IMR-90 (cell line): ENCODE data around the gene ADGRV1. TPM values are rescaled to one million over a fixed set of nuclear protein-coding genes. Genes with fewer than 3 reads are reported as not detected.

Source experiments
- ATAC-seq: fragments of 200-7000 bp; cut with Tn5 transposase; 2 replicates; pipeline ENCODE4 v1.9.1; 2020; ENCODE audit warnings: low read depth, mild to moderate bottlenecking, moderate library complexity
- BruUV-seq: library from RNA; stranded (reverse); fragments of 400-500 nt; replicated peaks from 2 replicates; lab custom pipeline; 2021; lab: Mats Ljungman, UMichigan
- CTCF ChIA-PET: fragments of 300-600 bp; formaldehyde crosslinking; extraction: SDS; loops from one replicate; lab custom pipeline; 2021; ENCODE audit warnings: antibody characterized with exemption; lab: Yijun Ruan, JAX
- POLR2A ChIA-PET: fragments of 300-600 bp; sonication (Branson Sonifier 250); formaldehyde crosslinking; loops from one replicate; lab custom pipeline; 2022; ENCODE audit warnings: antibody characterized with exemption; ENCODE audit not compliant: unreplicated experiment; lab: Charles Lee
- DNase-seq: peaks from one replicate; pipeline ENCODE4 v3.0.0; 2013
- H2AFZ ChIP-seq: replicated peaks from 2 replicates; pipeline ENCODE3; 2013; ENCODE audit warnings: low read length, mild to moderate bottlenecking; ENCODE audit not compliant: poor library complexity
- H2AK5ac ChIP-seq: 2 replicates; pipeline ENCODE4 v1.6.1; 2013; ENCODE audit warnings: low read depth, low read length, inconsistent platforms
- H2AK9ac ChIP-seq: replicated peaks from 2 replicates; pipeline ENCODE3; 2013; ENCODE audit warnings: mild to moderate bottlenecking, low read depth, low read length, moderate library complexity; ENCODE audit not compliant: poor library complexity
- H2BK120ac ChIP-seq: 2 replicates; pipeline ENCODE4 v1.6.1; 2013; ENCODE audit warnings: low read depth, low read length, inconsistent platforms
- H2BK15ac ChIP-seq: 3 replicates; pipeline ENCODE4 v1.6.1; 2013; ENCODE audit warnings: low read depth, low read length, inconsistent platforms
- H2BK20ac ChIP-seq: 2 replicates; pipeline ENCODE4 v1.6.1; 2013; ENCODE audit warnings: low read depth, mild to moderate bottlenecking, inconsistent platforms, low read length, moderate library complexity
- H2BK5ac ChIP-seq: 2 replicates; pipeline ENCODE4 v1.6.1; 2013; ENCODE audit warnings: mild to moderate bottlenecking, low read depth, low read length, inconsistent platforms; ENCODE audit not compliant: poor library complexity, severe bottlenecking
- H3K14ac ChIP-seq: replicated peaks from 2 replicates; pipeline ENCODE4 v1.6.1; 2013; ENCODE audit warnings: low read depth, low read length, inconsistent platforms
- H3K18ac ChIP-seq: 2 replicates; pipeline ENCODE4 v1.6.1; 2013; ENCODE audit warnings: low read depth, low read length, control low read depth
- H3K23ac ChIP-seq: 2 replicates; pipeline ENCODE4 v1.6.1; 2013; ENCODE audit warnings: low read depth, low read length, inconsistent platforms
- H3K27ac ChIP-seq: 2 replicates; pipeline ENCODE4 v1.5.1; 2013; ENCODE audit warnings: mild to moderate bottlenecking, control low read depth, low read length; ENCODE audit not compliant: insufficient read depth
- H3K27me3 ChIP-seq: 2 replicates; pipeline ENCODE4 v1.6.1; 2013; ENCODE audit warnings: low read length; ENCODE audit not compliant: control insufficient read depth, insufficient read depth
- H3K36me3 ChIP-seq: 2 replicates; pipeline ENCODE4 v1.6.1; 2013; ENCODE audit warnings: low read length, mixed read lengths; ENCODE audit not compliant: control insufficient read depth, insufficient read depth
- H3K4ac ChIP-seq: 2 replicates; pipeline ENCODE4 v1.6.1; 2013; ENCODE audit warnings: low read depth, low read length, inconsistent platforms
- H3K4me1 ChIP-seq: 2 replicates; pipeline ENCODE4 v1.6.1; 2013; ENCODE audit warnings: low read length, mixed read lengths; ENCODE audit not compliant: control insufficient read depth, insufficient read depth
- H3K4me2 ChIP-seq: 2 replicates; pipeline ENCODE4 v1.6.1; 2013; ENCODE audit warnings: low read depth, mild to moderate bottlenecking, control low read depth, low read length, moderate library complexity
- H3K4me3 ChIP-seq: 2 replicates; pipeline ENCODE4 v1.5.1; 2013; ENCODE audit warnings: low read depth, mild to moderate bottlenecking, control low read depth, low read length, moderate library complexity; ENCODE audit not compliant: insufficient read depth
- H3K56ac ChIP-seq: 2 replicates; pipeline ENCODE4 v1.6.1; 2013; ENCODE audit warnings: low read length, inconsistent platforms; ENCODE audit not compliant: insufficient read depth; ENCODE audit errors: extremely low read depth
- H3K79me1 ChIP-seq, 2 experiments: 2 replicates each; pipeline ENCODE4 v1.6.1; 2013; ENCODE audit warnings: low read length in 2 of 2, inconsistent platforms in 1 of 2, low read depth in 1 of 2
- H3K9ac ChIP-seq: 2 replicates; pipeline ENCODE4 v1.6.1; 2013; ENCODE audit warnings: low read depth, low read length, control low read depth
- H3K9me1 ChIP-seq: 2 replicates; pipeline ENCODE4 v1.6.1; 2013; ENCODE audit warnings: low read length, inconsistent platforms; ENCODE audit not compliant: insufficient read depth
- H3K9me3 ChIP-seq: 2 replicates; pipeline ENCODE4 v1.6.1; 2013; ENCODE audit warnings: low read length; ENCODE audit not compliant: control insufficient read depth, insufficient read depth
- H4K20me1 ChIP-seq: 2 replicates; pipeline ENCODE4 v1.6.1; 2013; ENCODE audit warnings: low read length, inconsistent platforms; ENCODE audit not compliant: insufficient read depth
- H4K5ac ChIP-seq: 2 replicates; pipeline ENCODE4 v1.6.1; 2013; ENCODE audit warnings: mild to moderate bottlenecking, low read depth, low read length, control low read depth
- H4K8ac ChIP-seq, 2 experiments: 2 replicates each; pipeline ENCODE4 v1.6.1; 2013; ENCODE audit warnings: low read depth in 2 of 2, low read length in 2 of 2, control low read depth in 1 of 2, inconsistent platforms in 1 of 2
- H4K91ac ChIP-seq: 2 replicates; pipeline ENCODE4 v1.6.1; 2013; ENCODE audit warnings: low read depth, low read length, inconsistent platforms; ENCODE audit not compliant: insufficient read depth
- BHLHE40 ChIP-seq: fragments of 150-350 bp; IDR thresholded peaks from 2 replicates; pipeline ENCODE4 v1.6.1; 2016; ENCODE audit warnings: mild to moderate bottlenecking, low read depth, low read length
- CEBPB ChIP-seq: IDR thresholded peaks from 2 replicates; pipeline ENCODE4 v1.6.1; 2012; ENCODE audit warnings: low read depth, low read length, improper control_type of control experiment
- CHD1 ChIP-seq: IDR thresholded peaks from 2 replicates; pipeline ENCODE4 v1.6.1; 2012; ENCODE audit warnings: low read depth, low read length, improper control_type of control experiment
- FOS ChIP-seq: fragments of 150-350 bp; IDR thresholded peaks from 2 replicates; pipeline ENCODE4 v1.6.1; 2016; ENCODE audit warnings: low read depth, low read length
- MAFK ChIP-seq: IDR thresholded peaks from 2 replicates; pipeline ENCODE4 v1.6.1; 2012; ENCODE audit warnings: low read depth, low read length, improper control_type of control experiment
- MAZ ChIP-seq: IDR thresholded peaks from 2 replicates; pipeline ENCODE4 v1.6.1; 2012; ENCODE audit warnings: low read depth, mild to moderate bottlenecking, low read length, improper control_type of control experiment, moderate library complexity, borderline replicate concordance
- MXI1 ChIP-seq: IDR thresholded peaks from 2 replicates; pipeline ENCODE4 v1.6.1; 2012; ENCODE audit warnings: low read depth, mild to moderate bottlenecking, low read length, moderate library complexity, borderline replicate concordance
- NFE2L2 ChIP-seq: fragments of 150-350 bp; IDR thresholded peaks from 2 replicates; pipeline ENCODE4 v1.6.1; 2016; ENCODE audit warnings: low read depth, mild to moderate bottlenecking, low read length
- RAD21 ChIP-seq: IDR thresholded peaks from 2 replicates; pipeline ENCODE4 v1.6.1; 2012; ENCODE audit warnings: low read length, improper control_type of control experiment
- RCOR1 ChIP-seq: IDR thresholded peaks from 2 replicates; pipeline ENCODE4 v1.6.1; 2012; ENCODE audit warnings: mild to moderate bottlenecking, low read length, improper control_type of control experiment; ENCODE audit not compliant: insufficient replicate concordance
- RFX5 ChIP-seq: IDR thresholded peaks from 2 replicates; pipeline ENCODE4 v1.8.0; 2012; ENCODE audit warnings: low read depth, mild to moderate bottlenecking, low read length, moderate library complexity
- SMC3 ChIP-seq: fragments of 150-350 bp; IDR thresholded peaks from 2 replicates; pipeline ENCODE4 v1.6.1; 2016; ENCODE audit warnings: low read depth, mild to moderate bottlenecking, antibody characterized with exemption, low read length, moderate library complexity
- WGBS, 2 experiments: methylation state at CpG; one replicate each; pipeline versions ENCODE4 v1.1.5 to v1.1.7; 2013; ENCODE audit warnings: missing lambda C conversion rate in 2 of 2; ENCODE audit not compliant: insufficient read length in 1 of 2; ENCODE audit errors: extremely low coverage in 2 of 2; 5-methylcytosine and 5-hydroxymethylcytosine counted together
- dilution Hi-C: fragments of 300-500 bp; cut with HindIII; formaldehyde crosslinking; loops from one replicate; pipeline ENCODE4 v1.14.3; 2018; ENCODE audit warnings: low sequenced_read_pairs; ENCODE audit not compliant: unreplicated experiment
- in situ Hi-C: fragments of 300-500 bp; cut with MboI; formaldehyde crosslinking; loops from 3 replicates; pipeline ENCODE4 v1.14.3; 2019; ENCODE audit warnings: low sequenced_read_pairs, inconsistent platforms, mixed read lengths
- intact Hi-C: fragments of 100-400 bp; cut with micrococcal nuclease; formaldehyde crosslinking; loops from 2 replicates; pipeline ENCODE4 v1.10.0; 2022
- polyA plus RNA-seq, 3 experiments: library from polyadenylated mRNA; depleted of rRNA; stranded (reverse); fragments of >200 nt; gene quantifications; 2 replicates each; pipeline ENCODE4 v1.2.3, GENCODE V29; 2012; ENCODE audit warnings: low replicate concordance in 1 of 3
- total RNA-seq: library from RNA; depleted of rRNA; stranded (reverse); fragments of >200 nt; gene quantifications from 2 replicates; pipeline ENCODE4 v1.2.3, GENCODE V29; 2012
- TF ChIP-seq, protein P1 (sequence below): fragments of 150-350 bp; IDR thresholded peaks from 2 replicates; pipeline ENCODE4 v1.6.1; 2016; ENCODE audit warnings: low read depth, mild to moderate bottlenecking, low read length, moderate library complexity, borderline replicate concordance
- TF ChIP-seq, protein P2 (sequence below): conservative IDR thresholded peaks from 2 replicates; pipeline ENCODE4 v1.5.1; 2012; ENCODE audit warnings: mild to moderate bottlenecking, low read depth, low read length, improper control_type of control experiment
- TF ChIP-seq, protein P3 (sequence below): fragments of 150-350 bp; IDR thresholded peaks from 2 replicates; pipeline ENCODE4 v1.6.1; 2017; ENCODE audit warnings: mild to moderate bottlenecking, antibody characterized with exemption, low read length, low read depth

Gene ADGRV1
- total and polyA plus RNA-seq, 2 of the 4 experiments (the other 2 are of a cell fraction): under 0.01 TPM; not detected in 1

DNA sequence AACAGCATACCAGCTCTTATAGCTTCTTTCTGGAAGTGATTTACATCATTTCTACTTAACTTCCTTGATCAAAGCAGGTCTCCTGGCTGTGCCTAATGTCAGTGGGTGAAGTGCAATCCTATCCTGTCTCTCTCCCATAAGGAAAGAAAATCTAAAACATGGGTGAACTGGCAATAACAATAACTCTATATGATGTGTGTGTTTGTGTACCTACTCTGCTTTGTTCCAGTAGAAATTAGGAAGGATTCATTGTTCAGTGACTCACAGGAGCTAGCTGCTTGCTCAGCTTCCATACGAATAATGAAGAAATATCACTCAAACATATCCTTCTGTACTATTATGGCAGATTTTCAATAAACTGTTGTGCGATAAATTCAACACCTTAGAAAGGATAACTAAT is 123.7 kb downstream of the ADGRV1 start:
- TF ChIP-seq FOS (no peak), BHLHE40 (no peak), RCOR1 (no peak), RFX5 (no peak), CEBPB (no peak), MXI1 (no peak), MAFK (no peak), CHD1 (no peak), MAZ (no peak), RAD21 (no peak), SMC3 (no peak), NFE2L2 (no peak)
- TF ChIP-seq, protein P1, sequence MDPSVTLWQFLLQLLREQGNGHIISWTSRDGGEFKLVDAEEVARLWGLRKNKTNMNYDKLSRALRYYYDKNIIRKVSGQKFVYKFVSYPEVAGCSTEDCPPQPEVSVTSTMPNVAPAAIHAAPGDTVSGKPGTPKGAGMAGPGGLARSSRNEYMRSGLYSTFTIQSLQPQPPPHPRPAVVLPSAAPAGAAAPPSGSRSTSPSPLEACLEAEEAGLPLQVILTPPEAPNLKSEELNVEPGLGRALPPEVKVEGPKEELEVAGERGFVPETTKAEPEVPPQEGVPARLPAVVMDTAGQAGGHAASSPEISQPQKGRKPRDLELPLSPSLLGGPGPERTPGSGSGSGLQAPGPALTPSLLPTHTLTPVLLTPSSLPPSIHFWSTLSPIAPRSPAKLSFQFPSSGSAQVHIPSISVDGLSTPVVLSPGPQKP: no peak
- TF ChIP-seq, protein P2, sequence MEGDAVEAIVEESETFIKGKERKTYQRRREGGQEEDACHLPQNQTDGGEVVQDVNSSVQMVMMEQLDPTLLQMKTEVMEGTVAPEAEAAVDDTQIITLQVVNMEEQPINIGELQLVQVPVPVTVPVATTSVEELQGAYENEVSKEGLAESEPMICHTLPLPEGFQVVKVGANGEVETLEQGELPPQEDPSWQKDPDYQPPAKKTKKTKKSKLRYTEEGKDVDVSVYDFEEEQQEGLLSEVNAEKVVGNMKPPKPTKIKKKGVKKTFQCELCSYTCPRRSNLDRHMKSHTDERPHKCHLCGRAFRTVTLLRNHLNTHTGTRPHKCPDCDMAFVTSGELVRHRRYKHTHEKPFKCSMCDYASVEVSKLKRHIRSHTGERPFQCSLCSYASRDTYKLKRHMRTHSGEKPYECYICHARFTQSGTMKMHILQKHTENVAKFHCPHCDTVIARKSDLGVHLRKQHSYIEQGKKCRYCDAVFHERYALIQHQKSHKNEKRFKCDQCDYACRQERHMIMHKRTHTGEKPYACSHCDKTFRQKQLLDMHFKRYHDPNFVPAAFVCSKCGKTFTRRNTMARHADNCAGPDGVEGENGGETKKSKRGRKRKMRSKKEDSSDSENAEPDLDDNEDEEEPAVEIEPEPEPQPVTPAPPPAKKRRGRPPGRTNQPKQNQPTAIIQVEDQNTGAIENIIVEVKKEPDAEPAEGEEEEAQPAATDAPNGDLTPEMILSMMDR: no peak
- TF ChIP-seq, protein P3, sequence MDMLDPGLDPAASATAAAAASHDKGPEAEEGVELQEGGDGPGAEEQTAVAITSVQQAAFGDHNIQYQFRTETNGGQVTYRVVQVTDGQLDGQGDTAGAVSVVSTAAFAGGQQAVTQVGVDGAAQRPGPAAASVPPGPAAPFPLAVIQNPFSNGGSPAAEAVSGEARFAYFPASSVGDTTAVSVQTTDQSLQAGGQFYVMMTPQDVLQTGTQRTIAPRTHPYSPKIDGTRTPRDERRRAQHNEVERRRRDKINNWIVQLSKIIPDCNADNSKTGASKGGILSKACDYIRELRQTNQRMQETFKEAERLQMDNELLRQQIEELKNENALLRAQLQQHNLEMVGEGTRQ: no peak
- no peak overlapping the region for H3K4me3 ChIP-seq
- H4K20me1 ChIP-seq: no peaks in the 10 kb centered on the region
- H3K56ac ChIP-seq: no peak overlapping the region
- H2BK15ac ChIP-seq: no peak overlapping the region
- H3K9me3 ChIP-seq: no peaks in the 10 kb centered on the region
- H2AK9ac ChIP-seq: no peak overlapping the region
- ATAC-seq (no peak), DNase-seq (no peak)
- no peaks in the 10 kb centered on the region for H3K27me3 ChIP-seq
- H4K5ac ChIP-seq: no peak overlapping the region
- no peak overlapping the region for H4K8ac ChIP-seq
- dilution Hi-C loops: no loop called here
- no TSS peak for BruUV-seq
- WGBS, 2 experiments: no CpG with 5 or more reads among the region's 2 CpGs
- CTCF ChIA-PET: interaction anchor here (0.6 kb wide), 1 partner anchor 22 kb away, joined by 3 read pairs; no protein-coding TSS in a partner anchor
- H3K4me1 ChIP-seq: no peaks in the 10 kb centered on the region
- H2AFZ ChIP-seq: no peak overlapping the region
- H4K91ac ChIP-seq: no peak overlapping the region
- POLR2A ChIA-PET: no interaction called here
- H3K9ac ChIP-seq: no peak overlapping the region
- H3K36me3 ChIP-seq: no peaks in the 10 kb centered on the region
- H3K27ac ChIP-seq: no peak overlapping the region
- H3K14ac ChIP-seq: no peak overlapping the region
- H3K9me1 ChIP-seq: no peaks in the 10 kb centered on the region
- H3K4ac ChIP-seq: no peak overlapping the region
- no peak overlapping the region for H2BK120ac ChIP-seq
- no peak overlapping the region for H3K4me2 ChIP-seq
- in situ Hi-C loops: no loop called here
- no peak overlapping the region for H3K23ac ChIP-seq
- H2BK20ac ChIP-seq: no peak overlapping the region
- H3K18ac ChIP-seq: no peak overlapping the region
- H3K79me1 ChIP-seq: no peaks in the 10 kb centered on the region
- intact Hi-C loops: no loop called here
- H2BK5ac ChIP-seq: no peak overlapping the region
- H2AK5ac ChIP-seq: no peak overlapping the region
